Measurements from ENCODE around the gene TOX2.
"Not testable (repeated sequence)": the region's sequence is repeated elsewhere in the genome, so short reads cannot be mapped to it uniquely, and the experiment has no call there.

The TOX2 gene

GRCh38 chr20:44039741-44040140, 125.1 kb downstream of the TOX2 start:
- in situ Hi-C loops (cut with MboI; ENCODE audit: low sequenced_read_pairs, unreplicated experiment) = no loop called here
- DNase-seq (ENCODE audit: low spot score) = no peak
- no peak for TF ChIP-seq CTCF (IDR thresholded peaks at IDR 0.05; ENCODE audit: borderline replicate concordance, control extremely low read depth, extremely low read depth, insufficient read depth, missing control alignments)

- in situ Hi-C loops (cut with MboI; ENCODE audit: low sequenced_read_pairs, unreplicated experiment) = no loop called here
- DNase-seq (ENCODE audit: low spot score) = no peak
- no peak for TF ChIP-seq CTCF (IDR thresholded peaks at IDR 0.05; ENCODE audit: borderline replicate concordance, control extremely low read depth, extremely low read depth, insufficient read depth, missing control alignments)
Measured at GRCh38 chr20:44040202-44040915, 125.7 kb downstream of the TOX2 start.

GRCh38 chr20:44041001-44041400, 126.3 kb downstream of the TOX2 start:
- no peak for DNase-seq (ENCODE audit: low spot score)
- no peak for TF ChIP-seq CTCF (IDR thresholded peaks at IDR 0.05; ENCODE audit: borderline replicate concordance, control extremely low read depth, extremely low read depth, insufficient read depth, missing control alignments)
- in situ Hi-C loops (cut with MboI; ENCODE audit: low sequenced_read_pairs, unreplicated experiment) = no loop called here

- in situ Hi-C loops (cut with MboI; ENCODE audit: low sequenced_read_pairs, unreplicated experiment); DNase-seq (ENCODE audit: low spot score): not testable (repeated sequence)
Measured at GRCh38 chr20:44044712-44045111, 130.1 kb downstream of the TOX2 start.

GRCh38 chr20:44050327-44050726, 135.7 kb downstream of the TOX2 start:
- in situ Hi-C loops (cut with MboI; ENCODE audit: low sequenced_read_pairs, unreplicated experiment) = no loop called here
- no peak for TF ChIP-seq CTCF (IDR thresholded peaks at IDR 0.05; ENCODE audit: borderline replicate concordance, control extremely low read depth, extremely low read depth, insufficient read depth, missing control alignments)
- no peak for DNase-seq (ENCODE audit: low spot score)

GRCh38 chr20:44050925-44051660, 136.4 kb downstream of the TOX2 start:
- in situ Hi-C loops (cut with MboI; ENCODE audit: low sequenced_read_pairs, unreplicated experiment) = no loop called here
- DNase-seq (ENCODE audit: low spot score) = no peak
- TF ChIP-seq CTCF (IDR thresholded peaks at IDR 0.05; ENCODE audit: borderline replicate concordance, control extremely low read depth, extremely low read depth, insufficient read depth, missing control alignments) = no peak

GRCh38 chr20:44051661-44052000, 137.0 kb downstream of the TOX2 start:
- no peak for DNase-seq (ENCODE audit: low spot score)
- in situ Hi-C loops (cut with MboI; ENCODE audit: low sequenced_read_pairs, unreplicated experiment) = no loop called here
- TF ChIP-seq CTCF (IDR thresholded peaks at IDR 0.05; ENCODE audit: borderline replicate concordance, control extremely low read depth, extremely low read depth, insufficient read depth, missing control alignments) = no peak

Measured in GM13976 (cell line).